OCI-LY7 (cell line): Measurements from ENCODE around the gene PAQR4. TPM values are rescaled to one million over a fixed set of nuclear protein-coding genes. Genes with fewer than 3 reads are reported as not detected.

Source experiments
- Bru-seq: library from RNA; stranded (reverse); fragments of 400-500 nt; gene quantifications from one replicate; lab custom pipeline; 2021; lab: Mats Ljungman, UMichigan
- BruChase-seq, 2 experiments: library from RNA; stranded (reverse); fragments of 400-500 nt; gene quantifications; one replicate each; lab custom pipeline; 2021; lab: Mats Ljungman, UMichigan
- BruUV-seq: library from RNA; stranded (reverse); fragments of 400-500 nt; replicated peaks from 2 replicates; lab custom pipeline; 2021; lab: Mats Ljungman, UMichigan
- CTCF ChIA-PET: fragments of 300-600 bp; sonication (Branson Sonifier 250); formaldehyde crosslinking; loops from one replicate; lab custom pipeline; 2022; ENCODE audit warnings: antibody characterized with exemption; ENCODE audit not compliant: unreplicated experiment; lab: Charles Lee
- POLR2A ChIA-PET: fragments of 300-600 bp; sonication (Branson Sonifier 250); formaldehyde crosslinking; loops from one replicate; lab custom pipeline; 2022; ENCODE audit warnings: antibody characterized with exemption; lab: Charles Lee
- DNase-seq: peaks from one replicate; pipeline ENCODE4 v3.0.0-alpha.2; 2015; ENCODE audit warnings: low spot score
- H2AFZ ChIP-seq: fragments of 200-600 bp; sonication (generic), shearing (Covaris generic); 2 replicates; pipeline ENCODE4 v1.6.1; 2014; ENCODE audit warnings: mild to moderate bottlenecking, antibody characterized with exemption, low read length, moderate library complexity
- H3K27ac ChIP-seq: fragments of 200-600 bp; sonication (generic); 2 replicates; pipeline ENCODE4 v1.5.1; 2014; ENCODE audit warnings: mixed run types, low read depth, mild to moderate bottlenecking, moderate library complexity, low read length, inconsistent platforms; ENCODE audit not compliant: poor library complexity, severe bottlenecking
- H3K36me3 ChIP-seq: fragments of 200-600 bp; sonication (generic); 2 replicates; pipeline ENCODE4 v1.6.1; 2014; ENCODE audit warnings: mild to moderate bottlenecking, antibody characterized with exemption, low read length, moderate library complexity, mixed read lengths; ENCODE audit not compliant: insufficient read depth
- H3K4me1 ChIP-seq: fragments of 200-600 bp; sonication (generic); 2 replicates; pipeline ENCODE4 v1.5.1; 2014; ENCODE audit warnings: mild to moderate bottlenecking, low read length; ENCODE audit not compliant: insufficient read depth, poor library complexity, severe bottlenecking
- H3K4me2 ChIP-seq: fragments of 200-600 bp; sonication (generic); 2 replicates; pipeline ENCODE4 v1.6.1; 2014; ENCODE audit warnings: mild to moderate bottlenecking, low read length
- H3K4me3 ChIP-seq: fragments of 200-600 bp; sonication (generic); 2 replicates; pipeline ENCODE4 v1.5.1; 2014; ENCODE audit warnings: mild to moderate bottlenecking, low read depth, low read length; ENCODE audit not compliant: poor library complexity, severe bottlenecking
- H3K79me2 ChIP-seq: fragments of 200-600 bp; sonication (generic); 2 replicates; pipeline ENCODE4 v1.6.1; 2016; ENCODE audit warnings: low read depth, mild to moderate bottlenecking, low read length, moderate library complexity, mixed read lengths; ENCODE audit not compliant: insufficient read depth
- H3K9me2 ChIP-seq: fragments of 200-600 bp; sonication (generic); 2 replicates; pipeline ENCODE4 v1.6.1; 2016; ENCODE audit warnings: mild to moderate bottlenecking, low read length, mixed read lengths; ENCODE audit not compliant: insufficient read depth
- H3K9me3 ChIP-seq: fragments of 200-600 bp; sonication (generic); 2 replicates; pipeline ENCODE4 v1.6.1; 2014; ENCODE audit warnings: mild to moderate bottlenecking, mixed run types, low read length, mixed read lengths
- H4K20me1 ChIP-seq: fragments of 200-600 bp; sonication (generic); 2 replicates; pipeline ENCODE4 v1.6.1; 2014; ENCODE audit warnings: mild to moderate bottlenecking, antibody characterized with exemption, low read length, moderate library complexity, mixed read lengths; ENCODE audit not compliant: insufficient read depth
- CTCF ChIP-seq: fragments of 200-600 bp; sonication (generic); conservative IDR thresholded peaks from 2 replicates; pipeline ENCODE4 v1.5.1; 2014; ENCODE audit warnings: mild to moderate bottlenecking, antibody characterized with exemption, low read length, moderate library complexity, mixed read lengths
- EZH2phosphoT487 ChIP-seq: fragments of 200-600 bp; sonication (generic); IDR thresholded peaks from 2 replicates; pipeline ENCODE4 v1.6.1; 2018; ENCODE audit warnings: low read depth, borderline replicate concordance, mild to moderate bottlenecking, mixed run types, antibody characterized with exemption, low read length, moderate library complexity, mixed read lengths
- intact Hi-C: fragments of 100-400 bp; cut with micrococcal nuclease; formaldehyde crosslinking; loops from one replicate; pipeline ENCODE4 v1.10.0; 2022; ENCODE audit not compliant: unreplicated experiment
- long read RNA-seq: library from polyadenylated mRNA; stranded (forward); transcript quantifications from one replicate; pipeline ENCODE4 v2.0.0, GENCODE V29; 2022
- total RNA-seq, 2 experiments: library from RNA; depleted of rRNA in 1 of 2; stranded (reverse); fragments of >200 nt in 1 of 2; shearing (Covaris generic) in 1 of 2; gene quantifications; 2 replicates each; pipeline ENCODE4 v1.2.3, GENCODE V29; 2014 to 2022

PAQR4 gene
- total RNA-seq (2014; rRNA removed; shearing (Covaris generic)) = 38.1 and 49.1 TPM in 2 replicates
- 59.7 and 67.4 TPM in 2 replicates for total RNA-seq (2022)
- percentile 59 among the genes with signal in this experiment for Bru-seq, nascent RNA
- percentile 59 among the genes with signal in this experiment for BruChase-seq, experiment 1, labeled RNA remaining after a 6-hour chase
- percentile 86 among the genes with signal in this experiment for BruChase-seq, experiment 2, labeled RNA remaining after a 2-hour chase
- long read RNA-seq, transcript PAQR4-201 (3 exons, 2,644 nt) = minor isoform, 8 of 158 reads
- long read RNA-seq, transcript PAQR4-202 (3 exons, 2,793 nt) = major isoform, 86 of 158 reads
- long read RNA-seq, transcript PAQR4-204 (2 exons, 869 nt) = minor isoform, 25 of 158 reads
- long read RNA-seq, partial matches to known transcripts = 0 of 158 reads
- long read RNA-seq, other reads (novel, unspliced or antisense) = 39 of 158 reads

DNA sequence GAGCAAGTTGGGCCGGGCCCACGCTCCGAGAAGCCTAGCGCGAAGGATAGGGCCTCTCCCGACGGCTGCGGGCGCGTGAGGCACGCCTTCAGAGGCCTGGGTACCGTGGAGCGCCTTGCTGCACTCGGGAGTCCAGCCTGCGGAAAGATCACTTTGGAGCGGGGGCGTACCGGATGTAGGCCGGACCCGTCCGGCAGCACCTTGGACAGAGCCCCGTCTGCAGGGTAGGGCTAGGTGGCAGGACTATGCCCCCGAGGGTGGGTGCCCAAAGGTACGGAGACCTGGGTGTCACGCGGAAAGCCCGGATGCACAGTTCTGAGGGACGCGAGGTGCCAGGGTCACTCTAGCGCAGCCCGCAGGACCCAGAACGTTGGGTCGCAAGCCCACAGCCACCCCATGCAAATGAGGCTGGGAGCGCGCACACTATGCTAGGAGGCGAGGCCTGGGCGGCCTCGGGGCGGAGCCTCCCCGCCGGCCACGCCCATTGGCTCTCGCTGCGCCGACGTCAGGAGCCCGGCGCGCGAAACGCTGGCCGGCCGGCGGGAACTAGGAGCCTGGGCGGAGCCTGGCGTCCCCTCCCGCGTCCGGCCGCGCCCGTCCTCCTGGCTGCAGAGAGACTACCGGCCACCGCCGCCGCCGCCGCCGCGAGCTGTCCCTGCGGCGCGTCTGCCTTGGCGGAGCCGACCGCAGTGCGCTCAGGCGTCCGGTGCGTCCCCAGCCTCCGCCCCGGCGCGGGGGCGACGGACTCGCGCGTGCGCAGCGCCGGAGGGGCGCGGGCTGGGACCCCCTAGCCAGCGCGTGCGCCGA lies at the start of gene PAQR4:
TSS of gene PAQR4 (plus strand) at position 611 of the 807 bp plus-strand sequence. CDS start 327 bp downstream, outside the sequence.
- Histone ChIP-seq H4K20me1 (peaks cover 6% of the 10 kb centered on the region; the same call in 1 of the 2 replicates), H3K79me2 (no peaks in the 10 kb centered on the region; the same call in 1 of the 2 replicates), H3K27ac (peak within 1 kb of the TSS; percentile 64), H3K4me2 (peak within 1 kb of the TSS; percentile 74), H3K9me3 (no peaks in the 10 kb centered on the region), H3K36me3 (peaks cover 38% of the 10 kb centered on the region; the same call in 1 of the 2 replicates), H3K4me3 (peak within 1 kb of the TSS; percentile 99), H3K4me1 (peaks cover 57% of the 10 kb centered on the region), H2AFZ (peak within 1 kb of the TSS; percentile 25; the same call in 1 of the 2 replicates), H3K9me2 (no peaks in the 10 kb centered on the region)
- peak; percentile 94 for DNase-seq
- intact Hi-C loops = loop anchor here (1.0 kb wide), 2 partner anchors 11 to 35 kb away; partner anchors contain the start of gene PKMYT1
- TF ChIP-seq EZH2phosphoT487 (no peak), CTCF (no peak)
- BruUV-seq = no TSS peak
- ChIA-PET CTCF (no interaction called here), POLR2A (interaction anchor here (0.5 kb wide), 1 partner anchor 16 kb away, joined by 3 read pairs; no protein-coding TSS in a partner anchor)

GRCh38 chr16:2919511-2920255 lies 49.5 kb upstream of the PAQR4 start:
- Histone ChIP-seq H2AFZ (no peak overlapping the region), H3K27ac (no peak overlapping the region), H3K36me3 (peaks cover 10% of the 10 kb centered on the region; the same call in 1 of the 2 replicates), H3K4me3 (no peak overlapping the region), H3K79me2 (no peaks in the 10 kb centered on the region), H3K4me2 (no peak overlapping the region), H4K20me1 (no peaks in the 10 kb centered on the region), H3K9me3 (no peaks in the 10 kb centered on the region), H3K9me2 (no peaks in the 10 kb centered on the region), H3K4me1 (no peaks in the 10 kb centered on the region)
- ChIA-PET CTCF (interaction anchor here (0.5 kb wide), 1 partner anchor 84 kb away, joined by 3 read pairs; no protein-coding TSS in a partner anchor), POLR2A (interaction anchor here (0.7 kb wide), 1 partner anchor 94 kb away, joined by 3 read pairs; no protein-coding TSS in a partner anchor)
- TF ChIP-seq EZH2phosphoT487 (no peak), CTCF (peak; percentile 95)
- BruUV-seq = no TSS peak
- DNase-seq = peak; percentile 71
- intact Hi-C loops = loop anchor here (2.0 kb wide), 2 partner anchors 51 to 81 kb away; no protein-coding TSS in a partner anchor
